GM21528 (cell line): ENCODE measurements around the gene KAT2A.

Experiments used
- ATAC-seq: cut with Tn5 transposase; IDR thresholded peaks from one replicate; pipeline ENCODE4 v1.9.1; 2021; ENCODE audit warnings: mild to moderate bottlenecking, moderate library complexity; ENCODE audit not compliant: unreplicated experiment, low FRiP score

Gene KAT2A

DNA sequence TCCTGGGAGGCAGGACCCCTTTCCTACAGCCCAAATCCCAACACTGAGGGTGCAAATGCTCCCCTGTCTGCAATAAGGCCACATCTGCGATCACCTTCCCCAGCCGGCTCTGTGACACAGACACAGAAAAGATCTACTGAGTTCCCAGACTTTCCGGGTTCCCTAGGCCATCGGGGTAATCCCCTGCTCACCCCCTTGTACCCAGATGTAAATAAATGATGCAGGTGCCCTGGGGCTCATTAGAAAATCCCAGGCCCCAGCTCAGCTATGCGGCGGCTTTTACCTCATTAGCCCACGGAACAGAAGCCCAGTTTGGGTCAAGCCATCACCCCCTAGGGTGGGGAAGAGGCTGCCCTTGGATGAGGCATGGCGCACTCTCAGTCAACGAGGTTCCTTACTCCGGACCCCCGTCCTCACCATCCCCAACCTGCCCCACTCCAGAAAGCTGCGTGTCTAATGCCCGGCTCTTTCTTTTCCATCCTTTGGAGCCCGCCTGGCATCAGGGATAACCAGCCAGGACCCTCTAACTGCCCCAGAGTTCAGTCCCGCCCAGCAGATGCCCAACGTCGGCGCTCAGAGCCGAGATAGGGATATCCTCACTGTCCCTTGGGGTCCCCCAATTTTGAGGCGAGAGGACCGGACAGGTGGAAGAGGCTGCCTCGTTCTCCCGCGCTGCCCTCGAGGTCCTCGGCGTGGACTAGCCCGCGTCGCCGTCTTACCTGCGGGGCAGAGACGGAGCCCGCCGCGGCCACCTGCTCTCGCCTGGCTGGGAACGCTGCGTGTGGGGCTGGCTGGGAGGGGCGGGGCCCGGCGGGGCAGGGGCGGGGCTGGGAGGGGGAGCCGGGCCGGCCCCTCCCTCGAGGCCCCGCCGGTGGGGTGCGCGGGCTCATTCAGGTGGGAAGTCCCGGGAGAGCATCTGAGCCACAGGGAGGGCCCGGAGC is 23.2 kb downstream of the KAT2A start, which contains the start of gene ZNF385C:
Gene ZNF385C (minus strand): TSS at position 783 of the 941 bp plus-strand sequence. CDS start 35,417 bp downstream, outside the sequence.
- no peak for ATAC-seq

DNA sequence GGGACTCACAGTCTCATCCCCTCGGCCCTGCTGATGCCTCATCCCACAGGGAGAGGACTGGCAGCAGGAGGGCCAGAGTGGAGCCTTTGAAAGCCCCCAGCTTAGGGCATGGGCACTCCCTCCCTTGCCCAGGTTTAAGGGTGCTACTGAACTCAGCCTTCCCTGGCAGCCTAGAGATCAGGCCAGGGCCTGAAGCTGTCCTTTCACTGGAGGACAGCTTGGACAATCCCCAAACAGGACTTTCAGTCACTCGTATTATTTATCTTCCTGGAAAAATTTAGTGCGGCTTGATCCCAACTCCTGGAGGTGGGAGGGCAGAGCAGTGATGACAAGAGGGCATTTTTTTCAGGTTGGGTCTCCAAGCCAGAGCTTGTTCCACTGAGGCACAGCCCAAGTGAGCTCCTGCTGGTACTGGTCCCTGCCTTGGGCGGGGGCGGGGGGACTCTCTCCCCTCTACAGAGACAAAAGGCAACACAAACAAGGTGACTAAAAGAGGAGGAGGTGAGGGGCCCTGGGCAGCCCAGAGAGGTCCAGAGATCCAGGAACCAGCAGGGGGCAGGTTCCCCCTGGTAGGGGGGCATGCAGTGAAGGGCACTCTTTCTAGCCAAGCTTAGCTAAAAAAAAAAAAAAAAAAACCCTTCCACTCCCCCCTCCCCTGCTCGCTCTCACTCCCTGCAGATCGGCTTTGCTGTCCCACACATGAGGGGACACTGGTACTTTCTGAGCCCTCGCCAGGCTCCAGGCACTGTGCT is 24.6 kb downstream of the KAT2A start:
- no peak for ATAC-seq

DNA sequence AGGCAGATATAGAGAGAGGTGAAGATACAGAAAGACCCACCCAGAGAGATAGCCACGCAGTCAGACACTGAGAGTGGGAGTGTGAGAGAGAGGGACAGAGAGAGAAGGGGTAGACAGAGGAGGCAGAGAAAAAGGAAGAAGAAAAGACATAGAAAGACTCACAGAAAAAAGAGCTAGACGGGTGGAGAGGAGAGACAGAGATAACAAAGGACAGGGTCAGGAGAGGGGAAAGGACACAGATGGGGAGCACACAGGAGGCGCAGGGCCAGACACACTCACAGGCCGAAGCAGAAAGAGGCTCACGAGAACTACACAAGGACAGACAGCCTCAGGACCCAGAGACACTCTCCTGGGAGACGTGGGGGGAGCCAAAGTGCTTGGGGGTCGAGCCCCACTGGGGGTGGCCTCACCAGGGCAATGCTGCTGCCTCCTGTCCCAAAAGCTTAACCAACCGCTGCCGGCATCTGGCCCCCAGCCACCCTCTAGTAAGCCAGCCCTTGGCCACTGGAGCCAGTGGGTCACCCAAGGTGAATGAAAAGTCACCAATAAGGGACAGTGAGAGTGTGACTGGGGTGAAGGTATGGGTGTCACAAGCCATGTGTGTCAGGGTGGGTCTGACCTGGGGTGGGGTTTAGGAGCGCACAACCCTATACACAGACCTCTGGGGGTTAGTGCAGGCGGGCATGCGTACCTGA is 26.6 kb downstream of the KAT2A start:
- no peak for ATAC-seq

DNA sequence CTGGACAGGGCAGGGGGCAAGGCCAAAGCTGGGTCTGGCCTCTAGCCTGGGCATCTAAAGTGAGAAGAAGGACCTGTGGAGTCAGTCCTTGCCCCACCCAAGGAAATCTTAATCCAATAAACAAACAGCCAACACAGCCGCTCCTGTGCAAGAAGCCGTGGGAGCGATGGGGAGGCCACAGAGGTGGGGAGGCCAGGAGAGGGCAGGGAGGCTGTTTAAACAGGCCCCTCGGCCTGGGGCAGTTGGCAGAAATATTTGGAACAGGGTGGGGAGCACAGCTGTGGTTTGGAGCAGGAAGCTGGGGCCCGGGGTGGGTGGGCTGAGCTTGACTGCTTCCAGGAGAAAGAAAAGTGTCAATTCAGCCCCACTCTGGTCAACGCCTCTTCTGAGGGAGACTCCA is 28.2 kb downstream of the KAT2A start:
- ATAC-seq, result no peak

DNA sequence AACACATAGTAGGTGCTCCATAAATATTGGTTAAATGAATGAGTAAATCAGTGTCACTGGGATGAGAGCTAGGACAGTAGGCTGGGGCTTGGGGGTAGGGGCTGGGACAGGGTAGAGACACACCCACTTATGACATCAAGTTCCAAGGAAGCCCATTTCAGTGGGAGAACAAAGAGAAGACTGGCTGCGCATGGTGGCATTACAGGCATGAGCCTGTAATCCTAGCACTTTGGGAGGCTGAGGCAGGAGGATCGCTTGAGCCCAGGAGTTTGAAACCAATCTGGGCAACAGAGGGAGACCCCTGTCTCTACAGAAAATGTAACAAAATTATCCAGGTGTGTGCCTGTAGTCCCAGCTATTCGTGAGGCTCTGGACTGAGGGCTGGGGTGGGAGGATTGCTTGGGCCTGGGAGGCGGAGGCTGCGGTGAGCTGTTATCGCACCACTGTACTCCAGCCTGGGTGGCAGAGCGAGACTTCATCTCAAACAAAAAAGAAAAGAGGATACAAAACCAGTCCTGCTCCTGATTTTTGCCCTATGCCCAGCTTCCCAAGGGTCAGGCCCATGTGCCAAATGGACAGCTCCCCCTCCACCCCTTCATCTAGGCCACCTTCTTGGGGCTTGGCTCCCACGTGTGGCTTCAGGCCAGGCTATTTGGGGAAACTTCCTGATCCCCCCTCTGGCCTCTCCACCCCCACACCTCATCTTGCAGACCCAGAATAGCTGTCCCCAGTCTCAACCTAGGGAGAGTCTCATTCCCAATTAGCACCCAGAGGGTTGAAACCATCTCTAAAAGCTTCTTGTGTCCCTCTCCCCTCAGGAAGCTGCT is 30.0 kb downstream of the KAT2A start:
- ATAC-seq, result no peak

DNA sequence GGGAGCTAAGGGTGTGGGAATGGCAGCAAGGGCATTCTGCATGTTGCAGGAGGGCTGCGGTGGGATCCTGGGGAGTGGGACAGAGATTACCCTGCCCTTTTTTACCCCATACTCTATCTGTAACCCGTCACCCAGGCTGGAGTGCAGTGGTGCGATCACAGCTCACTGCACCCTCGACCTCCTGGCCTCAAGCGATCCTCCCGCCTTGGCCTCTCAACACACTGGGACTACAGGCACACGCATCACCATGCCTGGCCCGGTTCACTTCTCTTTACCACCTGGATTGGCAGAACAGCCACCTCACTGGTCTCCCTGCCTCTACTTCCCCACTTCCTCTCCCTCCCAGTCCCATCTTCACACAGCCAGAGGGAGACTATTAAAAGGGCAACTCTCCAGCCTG is 32.4 kb downstream of the KAT2A start:
- no peak for ATAC-seq

DNA sequence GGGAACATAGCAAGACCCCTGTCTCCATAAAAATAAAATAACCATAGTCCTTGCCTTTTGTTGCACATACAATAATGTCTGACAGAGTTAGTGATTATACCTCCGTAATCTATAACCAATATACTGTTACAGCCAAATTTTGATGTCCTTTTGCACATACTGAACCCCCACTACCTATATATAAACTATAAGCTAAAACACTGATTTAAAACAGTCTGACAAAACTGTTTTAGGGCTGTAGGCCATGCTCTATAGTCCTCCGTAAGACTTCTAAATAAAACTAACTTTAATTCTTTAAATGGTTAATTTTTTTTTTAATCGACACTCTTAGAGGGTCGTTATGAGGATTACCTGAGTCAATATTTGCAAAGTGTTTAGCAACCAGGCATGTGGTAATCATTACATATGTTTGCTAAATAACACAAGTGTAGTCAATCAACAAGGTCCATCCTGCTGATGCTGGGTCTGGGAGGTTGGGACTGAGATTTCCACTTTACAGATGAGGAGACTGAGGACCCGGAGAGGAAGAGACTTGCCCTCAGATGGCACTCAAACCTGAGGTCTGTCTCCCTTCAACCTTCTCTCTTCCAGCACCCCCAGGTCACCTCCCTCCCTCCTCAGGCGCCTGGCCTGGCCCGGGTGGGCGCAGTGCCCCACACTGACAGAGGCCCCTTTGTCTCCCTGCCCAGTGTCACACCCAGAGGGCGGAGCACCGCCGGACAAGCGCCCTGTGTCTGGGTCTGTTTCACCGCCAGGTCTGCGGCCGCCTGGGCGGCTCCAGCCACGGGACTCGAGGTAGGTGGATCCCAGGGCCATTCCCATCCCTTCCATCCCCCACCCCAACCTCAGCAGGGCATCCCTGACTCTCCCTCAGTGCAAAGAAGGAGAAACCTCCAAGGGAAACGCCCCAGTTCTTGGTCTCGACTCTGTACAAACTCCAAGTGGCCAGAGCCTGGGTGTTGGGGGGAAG is 33.1 kb downstream of the KAT2A start:
- ATAC-seq, result no peak

DNA sequence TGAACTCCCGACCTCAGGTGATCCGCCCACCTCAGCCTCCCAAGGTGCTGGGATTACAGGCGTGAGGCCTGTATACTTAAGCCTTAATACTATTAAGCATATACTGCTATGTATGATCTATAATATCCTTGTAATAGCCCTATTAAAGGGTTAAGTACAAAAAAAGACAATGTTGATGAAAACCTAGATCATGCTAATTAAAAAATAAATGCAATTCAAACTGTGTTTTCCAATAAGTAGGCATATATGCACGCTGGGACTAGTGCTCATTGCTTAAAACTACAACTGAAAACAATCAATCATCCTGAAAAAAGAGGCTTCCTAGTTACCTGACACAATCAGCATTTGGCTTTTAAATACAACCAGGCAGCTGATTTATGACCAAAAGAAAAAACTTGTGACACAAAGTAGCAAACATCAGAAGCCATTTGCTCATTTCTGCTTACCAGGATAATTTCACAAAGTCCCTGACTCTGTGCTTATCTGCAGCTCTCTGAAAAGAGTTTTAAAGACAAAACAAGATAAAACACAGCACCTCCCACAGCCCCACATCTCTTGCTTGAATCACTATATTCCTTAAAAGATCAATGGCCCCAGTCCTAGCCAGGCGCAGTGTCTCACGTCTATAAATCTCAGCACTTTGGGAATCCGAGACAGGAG is 34.0 kb downstream of the KAT2A start:
- no peak for ATAC-seq

DNA sequence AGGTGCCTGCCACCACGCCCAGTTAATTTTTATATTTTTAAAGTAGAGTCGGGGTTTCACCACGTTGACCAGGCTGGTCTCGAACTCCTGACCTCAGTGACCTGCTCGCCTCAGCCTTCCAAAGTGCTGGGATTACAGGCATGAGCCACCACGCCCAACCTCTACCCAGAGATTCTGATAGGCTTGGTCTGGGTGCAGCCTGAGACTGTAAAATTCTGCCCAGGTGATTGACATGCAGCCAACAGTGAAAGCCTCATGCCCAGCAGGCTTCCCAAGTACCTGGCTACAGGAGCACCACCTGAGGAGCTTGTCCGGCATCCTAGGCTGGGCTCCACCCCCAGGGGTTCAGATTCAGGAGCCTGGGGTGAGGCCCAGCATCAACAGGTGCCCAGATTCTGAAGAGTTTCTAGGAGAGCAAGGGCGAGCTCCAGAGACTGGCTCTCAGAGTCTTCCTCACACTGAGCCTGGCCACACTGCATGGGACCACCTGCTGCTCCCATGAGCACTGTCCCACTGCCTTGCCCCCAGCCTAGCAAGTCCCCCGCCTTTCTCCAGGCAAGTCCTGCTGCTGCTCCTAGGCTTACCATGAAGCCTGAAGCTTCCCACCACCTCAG is 39.5 kb downstream of the KAT2A start:
- ATAC-seq, result no peak

- no peak for ATAC-seq
These were observed 41.6 kb downstream of the KAT2A start for GRCh38 chr17:42079541-42079940.

GRCh38 chr17:42078396-42079043 is 42.6 kb downstream of the KAT2A start:
- no peak for ATAC-seq

- no peak for ATAC-seq
These were observed 43.4 kb downstream of the KAT2A start for GRCh38 chr17:42077755-42078154.

DNA sequence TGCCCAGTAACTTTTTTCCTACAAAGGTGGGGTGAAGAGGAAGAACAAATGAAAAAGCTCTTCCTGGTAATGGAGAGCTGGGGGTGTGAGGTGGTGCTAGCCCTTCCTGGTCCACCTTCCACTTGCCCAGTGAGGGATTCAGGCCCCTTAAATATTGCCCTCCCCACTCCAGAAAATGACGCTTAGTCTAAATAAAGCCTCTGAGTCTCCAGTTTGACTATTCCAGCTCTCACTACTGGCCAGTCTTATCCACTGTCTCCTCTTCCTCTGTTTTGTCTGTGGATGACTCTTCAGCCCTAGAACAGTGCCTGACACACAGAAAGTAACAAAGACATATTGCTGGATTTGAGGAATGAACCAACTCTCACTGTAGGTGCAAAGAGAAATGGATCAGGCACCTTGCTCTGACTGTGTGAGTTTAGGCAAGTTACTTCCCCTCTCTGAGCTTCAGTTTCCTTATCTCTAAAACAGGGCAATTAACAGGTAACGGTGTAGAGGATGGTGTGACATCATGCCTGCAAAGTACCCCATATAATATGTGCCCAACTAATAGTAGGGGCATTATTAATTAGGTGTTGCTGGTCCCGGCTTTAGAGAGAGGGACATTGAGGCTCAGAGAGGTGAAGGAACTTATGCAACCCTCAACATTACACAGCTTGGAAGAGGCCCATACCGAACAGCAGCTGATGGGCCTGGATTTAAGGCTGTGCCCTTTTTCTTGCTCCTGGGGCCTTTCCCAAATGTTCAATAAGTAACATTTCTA is 44.2 kb downstream of the KAT2A start:
- no peak for ATAC-seq

GRCh38 chr17:42075789-42076188 is 45.4 kb downstream of the KAT2A start:
- ATAC-seq, result no peak

- no peak for ATAC-seq
These were observed 48.6 kb downstream of the KAT2A start for GRCh38 chr17:42072323-42073187.

DNA sequence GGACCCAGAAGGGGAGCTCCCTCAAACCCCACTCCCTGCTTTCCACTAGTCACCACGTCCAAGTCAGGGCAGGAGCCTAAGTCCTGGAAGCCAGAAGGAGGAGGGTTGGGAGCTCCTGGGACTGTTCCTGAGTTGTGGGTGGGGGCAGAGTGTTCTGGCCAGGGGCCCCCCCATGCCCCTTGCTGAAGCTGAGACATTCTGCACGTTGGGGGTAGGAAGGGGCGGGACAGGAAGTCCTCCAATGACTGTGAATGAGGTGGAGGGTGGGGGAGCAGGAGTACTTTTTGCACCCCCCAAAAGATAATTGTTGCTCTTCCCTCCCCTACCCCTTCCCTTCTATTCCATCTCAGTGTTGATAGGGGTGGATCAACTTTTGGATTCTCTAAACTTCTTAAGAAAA is 49.4 kb downstream of the KAT2A start:
- no peak for ATAC-seq
